RWPE2 (cell line): ENCODE data around the gene CHCHD10.
A peak's percentile ranks its signal among the peaks of the same experiment; 100 is the strongest.

Experiments
- ATAC-seq: fragments of 200-7000 bp; cut with Tn5 transposase; 3 replicates; pipeline ENCODE4 v1.9.1; 2021; ENCODE audit warnings: low read depth
- DNase-seq: peaks from one replicate; pipeline ENCODE4 v3.0.0-alpha.2; 2020; ENCODE audit warnings: low spot score
- H3K27ac ChIP-seq: fragments of 450-650 bp; 2 replicates; pipeline ENCODE4 v1.5.1; 2017; ENCODE audit warnings: mild to moderate bottlenecking; ENCODE audit not compliant: poor library complexity, severe bottlenecking
- H3K27me3 ChIP-seq: fragments of 250-450 bp; sonication (Bioruptor Pico); 2 replicates; pipeline ENCODE4 v1.5.1; 2021; ENCODE audit warnings: mild to moderate bottlenecking, moderate library complexity; ENCODE audit not compliant: insufficient read depth, poor library complexity, severe bottlenecking
- H3K36me3 ChIP-seq: fragments of 250-450 bp; sonication (Bioruptor Pico); 2 replicates; pipeline ENCODE4 v1.5.1; 2020; ENCODE audit warnings: low read depth, mild to moderate bottlenecking, moderate library complexity
- H3K4me1 ChIP-seq: fragments of 250-450 bp; sonication (Bioruptor Pico); 2 replicates; pipeline ENCODE4 v1.5.1; 2021; ENCODE audit warnings: mild to moderate bottlenecking, moderate library complexity; ENCODE audit not compliant: insufficient read depth, poor library complexity, severe bottlenecking
- H3K4me3 ChIP-seq: fragments of 250-450 bp; sonication (Bioruptor Pico); 2 replicates; pipeline ENCODE4 v1.5.1; 2021; ENCODE audit warnings: mild to moderate bottlenecking, moderate library complexity; ENCODE audit not compliant: severe bottlenecking
- H3K9me3 ChIP-seq: fragments of 250-450 bp; sonication (Bioruptor Pico); 2 replicates; pipeline ENCODE4 v1.5.1; 2021; ENCODE audit warnings: mild to moderate bottlenecking, moderate library complexity; ENCODE audit not compliant: severe bottlenecking
- CTCF ChIP-seq: fragments of 450-650 bp; IDR thresholded peaks from one replicate; pipeline ENCODE4 v1.5.1; 2017; ENCODE audit warnings: mild to moderate bottlenecking, moderate library complexity; ENCODE audit not compliant: poor library complexity, severe bottlenecking

The CHCHD10 gene

GRCh38 chr22:23778577-23778900 is 10.8 kb upstream of the CHCHD10 start:
- no peak overlapping the region for H3K4me3 ChIP-seq
- H3K36me3 ChIP-seq: no peaks in the 10 kb centered on the region
- peaks cover 11% of the 10 kb centered on the region for H3K4me1 ChIP-seq
- DNase-seq (no peak), ATAC-seq (no peak)
- no peaks in the 10 kb centered on the region for H3K27me3 ChIP-seq
- no peaks in the 10 kb centered on the region for H3K9me3 ChIP-seq
- no peak overlapping the region for H3K27ac ChIP-seq
- TF ChIP-seq CTCF: no peak

GRCh38 chr22:23777776-23778576 is 10.2 kb upstream of the CHCHD10 start:
- peaks cover 11% of the 10 kb centered on the region for H3K4me1 ChIP-seq
- no peak overlapping the region for H3K4me3 ChIP-seq
- DNase-seq (no peak), ATAC-seq (no peak)
- TF ChIP-seq CTCF: no peak
- H3K9me3 ChIP-seq: no peaks in the 10 kb centered on the region
- no peak overlapping the region for H3K27ac ChIP-seq
- H3K36me3 ChIP-seq: no peaks in the 10 kb centered on the region
- H3K27me3 ChIP-seq: no peaks in the 10 kb centered on the region

GRCh38 chr22:23775779-23776375 is 8.1 kb upstream of the CHCHD10 start:
- no peaks in the 10 kb centered on the region for H3K36me3 ChIP-seq
- TF ChIP-seq CTCF: no peak
- DNase-seq: no peak
- 0 out of 3 replicates have a peak, but pooled peaks have one; percentile 18 for ATAC-seq
- H3K27me3 ChIP-seq: no peaks in the 10 kb centered on the region
- no peak overlapping the region for H3K27ac ChIP-seq
- no peaks in the 10 kb centered on the region for H3K4me1 ChIP-seq
- no peak overlapping the region for H3K4me3 ChIP-seq
- H3K9me3 ChIP-seq: no peaks in the 10 kb centered on the region

GRCh38 chr22:23774922-23775436 is 7.2 kb upstream of the CHCHD10 start:
- no peak for ATAC-seq

More at GRCh38 chr22:23774922-23775436, 7.2 kb upstream of the CHCHD10 start:
- no peak overlapping the region for H3K27ac ChIP-seq
- H3K4me3 ChIP-seq: no peak overlapping the region
- TF ChIP-seq CTCF: no peak
- no peaks in the 10 kb centered on the region for H3K9me3 ChIP-seq
- H3K4me1 ChIP-seq: no peaks in the 10 kb centered on the region
- H3K36me3 ChIP-seq: no peaks in the 10 kb centered on the region
- H3K27me3 ChIP-seq: no peaks in the 10 kb centered on the region
- no peak for DNase-seq
